Neutrophil (primary cell): Measurements from ENCODE around the gene CARD10.

Experiments used
- H3K27ac ChIP-seq: fragments of 200-600 bp; sonication (generic); 2 replicates; pipeline ENCODE4 v1.5.1; 2016; ENCODE audit warnings: mild to moderate bottlenecking, moderate library complexity
- H3K27me3 ChIP-seq: fragments of 200-600 bp; sonication (generic); 2 replicates; pipeline ENCODE4 v1.6.0; 2016; ENCODE audit warnings: mild to moderate bottlenecking
- H3K36me3 ChIP-seq: fragments of 200-600 bp; sonication (generic); 2 replicates; pipeline ENCODE4 v1.5.1; 2017
- H3K4me1 ChIP-seq, 2 experiments: fragments of 200-600 bp in 1 of 2; sonication (generic) in 1 of 2; 1 replicate in 1 of 2; 2 replicates in 1 of 2; pipeline versions ENCODE4 v1.5.1 to v1.6.1; 2013 to 2016; ENCODE audit warnings: low read depth in 1 of 2, low read length in 1 of 2, mild to moderate bottlenecking in 1 of 2, moderate library complexity in 1 of 2; ENCODE audit not compliant: control insufficient read depth in 1 of 2, insufficient read depth in 1 of 2
- H3K4me3 ChIP-seq, 2 experiments: fragments of 200-600 bp in 1 of 2; sonication (generic) in 1 of 2; 1 replicate in 1 of 2; 2 replicates in 1 of 2; pipeline ENCODE4 v1.5.1; 2013 to 2016; ENCODE audit warnings: low read depth in 1 of 2, low read length in 1 of 2, mild to moderate bottlenecking in 1 of 2, moderate library complexity in 1 of 2
- H3K9me3 ChIP-seq: fragments of 200-600 bp; sonication (generic); 2 replicates; pipeline ENCODE4 v1.5.1; 2016
- CTCF ChIP-seq: fragments of 200-600 bp; sonication (generic); IDR thresholded peaks from 2 replicates; pipeline ENCODE4 v1.5.1; 2016; ENCODE audit warnings: antibody characterized with exemption

CARD10 gene

DNA sequence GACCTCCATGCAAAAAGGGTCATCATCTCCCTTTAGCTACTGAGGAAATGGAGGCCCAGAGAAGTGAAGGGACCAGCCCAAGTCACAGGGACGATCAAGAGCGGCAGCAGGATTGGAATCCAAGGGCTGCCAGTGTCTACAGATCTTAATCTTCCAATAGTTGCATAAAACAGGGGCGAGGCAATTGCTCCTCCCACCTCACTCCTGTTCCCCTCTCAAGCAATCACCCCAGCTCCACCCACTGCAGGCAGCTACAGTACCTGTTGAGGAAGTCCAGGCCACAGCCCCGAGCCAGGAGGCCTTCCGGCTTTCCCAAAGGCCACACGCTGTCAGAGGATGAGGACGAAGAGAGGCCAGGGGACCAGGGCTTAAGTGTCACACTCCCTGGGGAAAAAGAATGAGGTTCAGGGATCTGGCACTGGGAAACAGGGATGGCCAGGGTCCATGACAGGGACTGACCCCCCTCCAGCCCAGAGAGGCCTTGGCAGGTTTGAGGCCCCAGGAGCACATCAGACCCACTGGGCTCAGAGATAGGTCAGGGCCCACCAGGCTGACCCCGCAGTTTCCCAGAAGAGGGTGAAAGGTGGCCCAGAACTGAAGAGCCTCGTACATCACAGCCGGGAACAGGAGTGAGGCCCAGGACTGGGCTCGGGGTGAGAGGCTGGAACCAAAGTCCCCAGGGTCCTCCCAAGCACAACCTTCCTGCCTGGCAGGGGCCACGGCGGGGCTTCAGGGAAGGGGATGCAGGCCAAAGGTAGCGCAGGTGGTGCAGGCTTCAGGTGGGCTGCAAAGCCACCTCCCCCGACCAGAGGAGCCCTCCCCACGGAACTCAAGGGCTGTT is 16.7 kb downstream of the CARD10 start:
- no peak for TF ChIP-seq CTCF
- Histone ChIP-seq H3K36me3 (no peaks in the 10 kb centered on the region), H3K27me3 (peaks cover 49% of the 10 kb centered on the region), H3K4me1 (no peaks in the 10 kb centered on the region), H3K27ac (no peak overlapping the region), H3K4me3 (no peak overlapping the region), H3K9me3 (no peaks in the 10 kb centered on the region)

- Histone ChIP-seq H3K4me3 (no peak overlapping the region), H3K9me3 (no peaks in the 10 kb centered on the region), H3K27me3 (peaks cover 57% of the 10 kb centered on the region), H3K27ac (no peak overlapping the region), H3K36me3 (no peaks in the 10 kb centered on the region), H3K4me1 (no peaks in the 10 kb centered on the region)
- TF ChIP-seq CTCF, result no peak
These were observed 17.4 kb downstream of the CARD10 start for GRCh38 chr22:37501610-37502341.

GRCh38 chr22:37500745-37501609 is 18.2 kb downstream of the CARD10 start:
- TF ChIP-seq CTCF, result no peak
- H3K9me3 ChIP-seq, result no peaks in the 10 kb centered on the region
- no peak overlapping the region for H3K27ac ChIP-seq
- no peak overlapping the region for H3K4me3 ChIP-seq
- no peaks in the 10 kb centered on the region for H3K36me3 ChIP-seq
- H3K27me3 ChIP-seq, result peaks cover 58% of the 10 kb centered on the region
- H3K4me1 ChIP-seq, result no peaks in the 10 kb centered on the region

- Histone ChIP-seq H3K4me3 (no peak overlapping the region), H3K27ac (no peak overlapping the region), H3K27me3 (peaks cover 58% of the 10 kb centered on the region), H3K36me3 (no peaks in the 10 kb centered on the region), H3K4me1 (no peaks in the 10 kb centered on the region), H3K9me3 (no peaks in the 10 kb centered on the region)
- no peak for TF ChIP-seq CTCF
These were observed 19.2 kb downstream of the CARD10 start for GRCh38 chr22:37499789-37500540.
